Measurements from ENCODE around the gene UBR3.

The UBR3 gene

GRCh38 chr2:170005702-170006101 is 178.4 kb downstream of the UBR3 start:
- no peak for DNase-seq (ENCODE audit: low spot score)

- DNase-seq (ENCODE audit: low spot score), result no peak
Observed at GRCh38 chr2:170006587-170007325, 179.5 kb downstream of the UBR3 start.

GRCh38 chr2:170009209-170009608 is 182.0 kb downstream of the UBR3 start:
- DNase-seq (ENCODE audit: low spot score), result no peak

GRCh38 chr2:170012773-170013172 is 185.5 kb downstream of the UBR3 start:
- no peak for DNase-seq (ENCODE audit: low spot score)

GRCh38 chr2:170013802-170014551 is 186.7 kb downstream of the UBR3 start:
- peak; percentile 59 for DNase-seq (ENCODE audit: low spot score)

GRCh38 chr2:170014769-170015168 is 187.5 kb downstream of the UBR3 start:
- no peak for DNase-seq (ENCODE audit: low spot score)

- DNase-seq (ENCODE audit: low spot score), result no peak
Observed at GRCh38 chr2:170017860-170018532, 190.7 kb downstream of the UBR3 start.

- DNase-seq (ENCODE audit: low spot score), result no peak
Observed at GRCh38 chr2:170019060-170019805, 192.0 kb downstream of the UBR3 start.

GRCh38 chr2:170020777-170021176 is 193.5 kb downstream of the UBR3 start:
- no peak for DNase-seq (ENCODE audit: low spot score)

GRCh38 chr2:170022692-170023091 is 195.4 kb downstream of the UBR3 start:
- no peak for DNase-seq (ENCODE audit: low spot score)

GRCh38 chr2:170024721-170025120 is 197.5 kb downstream of the UBR3 start:
- DNase-seq (ENCODE audit: low spot score), result no peak

- no peak for DNase-seq (ENCODE audit: low spot score)
Observed at GRCh38 chr2:170025223-170025622, 198.0 kb downstream of the UBR3 start.

- DNase-seq (ENCODE audit: low spot score), result no peak
Observed at GRCh38 chr2:170026361-170026760, 199.1 kb downstream of the UBR3 start.

GRCh38 chr2:170029551-170029950 is 202.3 kb downstream of the UBR3 start:
- no peak for DNase-seq (ENCODE audit: low spot score)

GRCh38 chr2:170030040-170030439 is 202.8 kb downstream of the UBR3 start:
- no peak for DNase-seq (ENCODE audit: low spot score)

- DNase-seq (ENCODE audit: low spot score), result no peak
Observed at GRCh38 chr2:170031288-170031687, 204.0 kb downstream of the UBR3 start.

GRCh38 chr2:170034596-170034995 is 207.3 kb downstream of the UBR3 start:
- no peak for DNase-seq (ENCODE audit: low spot score)

- DNase-seq (ENCODE audit: low spot score), result no peak
Observed at GRCh38 chr2:170038734-170039133, 211.5 kb downstream of the UBR3 start.

GRCh38 chr2:170039401-170040172 is 212.3 kb downstream of the UBR3 start:
- DNase-seq (ENCODE audit: low spot score), result no peak

- no peak for DNase-seq (ENCODE audit: low spot score)
Observed at GRCh38 chr2:170044751-170045478, 217.7 kb downstream of the UBR3 start.

All from ecto neural progenitor cell (in vitro differentiated cells).